ENCODE data around the gene HECA. TPM values are rescaled to one million over a fixed set of nuclear protein-coding genes. Genes with fewer than 3 reads are reported as not detected.

Gene HECA
- total and polyA plus RNA-seq, 2 of the 8 experiments (the other 6 are each of a cell fraction or from before 2014, with no cell fraction given) = 2.4 to 9.2 TPM

GRCh38 chr6:139187489-139187888 lies 52.6 kb downstream of the HECA start (continued):
- no peak for TF ChIP-seq EZH2 (IDR thresholded peaks at IDR 0.05; ENCODE audit: low read depth, low read length, severe bottlenecking)
- no peak for TF ChIP-seq POLR2A (IDR thresholded peaks at IDR 0.05; ENCODE audit: control extremely low read depth in 1 of 2, low read depth in 2 of 2, low read length in 2 of 2)
- TF ChIP-seq BCL11A (IDR thresholded peaks at IDR 0.05; ENCODE audit: low read depth in 2 of 2, low read length in 2 of 2) = no peak
- no peak for TF ChIP-seq CHD1 (IDR thresholded peaks at IDR 0.05; ENCODE audit: low read depth, low read length)
